HepG2 (cell line): ENCODE results near the gene XRCC1. TPM values are rescaled to one million over a fixed set of nuclear protein-coding genes. Genes with fewer than 3 reads are reported as not detected.

Experiments used
- ARID4A ChIP-seq: sonication (generic); formaldehyde crosslinking; IDR thresholded peaks from 2 replicates; pipeline ENCODE4 v1.5.0; 2020; ENCODE audit warnings: mild to moderate bottlenecking, missing genetic modification reagents, borderline replicate concordance
- CCDC6 ChIP-seq: sonication (generic); formaldehyde crosslinking; IDR thresholded peaks from 2 replicates; pipeline ENCODE4 v1.8.1; 2022; ENCODE audit warnings: mild to moderate bottlenecking, missing genetic modification reagents, moderate library complexity
- CREB1 ChIP-seq, 2 experiments: fragments of 450-650 bp in 1 of 2; IDR thresholded peaks; 2 replicates each; pipeline ENCODE4 v1.6.1; 2016 to 2017; ENCODE audit warnings: control low read depth in 1 of 2, mild to moderate bottlenecking in 1 of 2, missing compliant biosample characterization in 1 of 2, missing genetic modification characterization in 1 of 2
- ERF ChIP-seq: IDR thresholded peaks from 2 replicates; pipeline ENCODE4 v1.6.1; 2018; ENCODE audit warnings: missing biosample characterization, missing genetic modification reagents
- FOXO1 ChIP-seq: sonication (generic); formaldehyde crosslinking; IDR thresholded peaks from 2 replicates; pipeline ENCODE4 v1.4.0; 2020; ENCODE audit warnings: missing genetic modification reagents
- JUND ChIP-seq: sonication (generic); formaldehyde crosslinking; IDR thresholded peaks from 2 replicates; pipeline ENCODE4 v1.8.0; 2022; ENCODE audit warnings: mild to moderate bottlenecking, missing genetic modification reagents
- MATR3 ChIP-seq: sonication (generic); formaldehyde crosslinking; IDR thresholded peaks from 2 replicates; pipeline ENCODE4 v1.4.0; 2020; ENCODE audit warnings: missing genetic modification reagents
- MYPOP ChIP-seq: sonication (generic); formaldehyde crosslinking; IDR thresholded peaks from 2 replicates; pipeline ENCODE4 v1.8.1; 2023; ENCODE audit warnings: mild to moderate bottlenecking, moderate library complexity, missing genetic modification reagents
- PAX8 ChIP-seq: sonication (generic); formaldehyde crosslinking; IDR thresholded peaks from 2 replicates; pipeline ENCODE4 v1.8.0; 2022; ENCODE audit warnings: mild to moderate bottlenecking, missing genetic modification reagents, borderline replicate concordance
- RBFOX2 ChIP-seq: fragments of 200-400 bp; formaldehyde crosslinking; IDR thresholded peaks from 2 replicates; pipeline ENCODE4 v1.6.1; 2017; ENCODE audit warnings: low read depth, mild to moderate bottlenecking, low read length
- TAF1 ChIP-seq: sonication (generic); formaldehyde crosslinking; IDR thresholded peaks from 2 replicates; pipeline ENCODE4 v1.4.0; 2020; ENCODE audit warnings: missing genetic modification reagents
- ZNF33B ChIP-seq: sonication (generic); formaldehyde crosslinking; IDR thresholded peaks from 2 replicates; pipeline ENCODE4 v1.5.1; 2020; ENCODE audit warnings: mild to moderate bottlenecking, missing genetic modification reagents
- ZNF432 ChIP-seq: sonication (generic); formaldehyde crosslinking; IDR thresholded peaks from 2 replicates; pipeline ENCODE4 v1.5.0; 2020; ENCODE audit warnings: missing genetic modification reagents, mild to moderate bottlenecking, borderline replicate concordance
- ZNF550 ChIP-seq: sonication (generic); formaldehyde crosslinking; IDR thresholded peaks from 2 replicates; pipeline ENCODE4 v1.4.0; 2020; ENCODE audit warnings: mild to moderate bottlenecking, missing genetic modification reagents, borderline replicate concordance
- ZNF687 ChIP-seq: sonication (generic); formaldehyde crosslinking; IDR thresholded peaks from 2 replicates; pipeline ENCODE4 v1.5.1; 2020; ENCODE audit warnings: mild to moderate bottlenecking, missing genetic modification reagents, moderate library complexity
- polyA plus RNA-seq, 8 experiments: library from polyadenylated mRNA; depleted of rRNA in 3 of 8; stranded (reverse) in 7 of 8; unstranded in 1 of 8; fragments of >200 nt; fragmentation: Illumina TruSeq in 4 of 8; extraction: Trizol in 4 of 8; gene quantifications; 2 replicates each; pipeline versions ENCODE4 v1.2.1 to v1.2.3, GENCODE V29; 2011 to 2016; ENCODE audit warnings: low read depth in 4 of 8, missing spikeins in 1 of 8, mixed read lengths in 1 of 8; ENCODE audit not compliant: insufficient read depth in 1 of 8
- total RNA-seq, 5 experiments: library from RNA; depleted of rRNA; stranded (reverse); fragments of >200 nt; fragmentation: Illumina TruSeq; extraction: Trizol; gene quantifications; 2 replicates each; pipeline ENCODE4 v1.2.3, GENCODE V29; 2016; ENCODE audit warnings: low read depth in 1 of 5
- TF ChIP-seq, protein P1 (sequence below): sonication (generic); formaldehyde crosslinking; IDR thresholded peaks from 2 replicates; pipeline ENCODE4 v1.4.0; 2020; ENCODE audit warnings: missing genetic modification reagents
- TF ChIP-seq, protein P2 (sequence below): IDR thresholded peaks from 2 replicates; pipeline ENCODE4 v1.6.1; 2016; ENCODE audit warnings: mild to moderate bottlenecking, missing biosample characterization, missing genetic modification reagents

Gene XRCC1
- total and polyA plus RNA-seq, 2 of the 13 experiments (the other 11 are each of a cell fraction or from before 2014, with no cell fraction given) = 24.7 to 26.3 TPM

GRCh38 chr19:43594710-43595604 lies 19.6 kb upstream of the XRCC1 start (continued):
- TF ChIP-seq ARID4A (CRISPR knock-in tag) (peak; percentile 61; the same call in 1 of the 2 replicates), CCDC6 (CRISPR knock-in tag) (0 out of 2 replicates have a peak, but pooled peaks have one; percentile 53), RBFOX2 (peak; percentile 63), MATR3 (CRISPR knock-in tag) (no peak), ZNF432 (no peak), TAF1 (CRISPR knock-in tag) (peak; percentile 54), MYPOP (CRISPR knock-in tag) (peak; percentile 51; the same call in 1 of the 2 replicates), ZNF687 (peak; percentile 67), FOXO1 (CRISPR knock-in tag) (peak; percentile 33; the same call in 1 of the 2 replicates), ZNF550 (CRISPR knock-in tag) (no peak), ERF (CRISPR knock-in tag) (peak; percentile 85), CREB1 (IDR thresholded peaks at IDR 0.05) (0 out of 2 replicates have a peak, but pooled peaks have one; percentile 19), CREB1 (CRISPR knock-in tag; IDR thresholded peaks at IDR 0.05) (no peak), JUND (CRISPR knock-in tag) (0 out of 2 replicates have a peak, but pooled peaks have one; percentile 53), PAX8 (no peak), ZNF33B (CRISPR knock-in tag) (peak; percentile 73; the same call in 1 of the 2 replicates)
- TF ChIP-seq, protein P1, sequence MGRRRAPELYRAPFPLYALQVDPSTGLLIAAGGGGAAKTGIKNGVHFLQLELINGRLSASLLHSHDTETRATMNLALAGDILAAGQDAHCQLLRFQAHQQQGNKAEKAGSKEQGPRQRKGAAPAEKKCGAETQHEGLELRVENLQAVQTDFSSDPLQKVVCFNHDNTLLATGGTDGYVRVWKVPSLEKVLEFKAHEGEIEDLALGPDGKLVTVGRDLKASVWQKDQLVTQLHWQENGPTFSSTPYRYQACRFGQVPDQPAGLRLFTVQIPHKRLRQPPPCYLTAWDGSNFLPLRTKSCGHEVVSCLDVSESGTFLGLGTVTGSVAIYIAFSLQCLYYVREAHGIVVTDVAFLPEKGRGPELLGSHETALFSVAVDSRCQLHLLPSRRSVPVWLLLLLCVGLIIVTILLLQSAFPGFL (CRISPR knock-in tag) = no peak
- TF ChIP-seq, protein P2, sequence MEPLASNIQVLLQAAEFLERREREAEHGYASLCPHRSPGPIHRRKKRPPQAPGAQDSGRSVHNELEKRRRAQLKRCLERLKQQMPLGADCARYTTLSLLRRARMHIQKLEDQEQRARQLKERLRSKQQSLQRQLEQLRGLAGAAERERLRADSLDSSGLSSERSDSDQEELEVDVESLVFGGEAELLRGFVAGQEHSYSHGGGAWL (CRISPR knock-in tag) = no peak; the same call in 1 of the 2 replicates
